ENCODE data around the gene UFD1. TPM values are rescaled to one million over a fixed set of nuclear protein-coding genes. Genes with fewer than 3 reads are reported as not detected.
"Not testable (repeated sequence)": the region's sequence is repeated elsewhere in the genome, so short reads cannot be mapped to it uniquely, and the experiment has no call there.

UFD1 gene
- total RNA-seq, 1 experiment from 2014 or later = 84.7 TPM

DNA sequence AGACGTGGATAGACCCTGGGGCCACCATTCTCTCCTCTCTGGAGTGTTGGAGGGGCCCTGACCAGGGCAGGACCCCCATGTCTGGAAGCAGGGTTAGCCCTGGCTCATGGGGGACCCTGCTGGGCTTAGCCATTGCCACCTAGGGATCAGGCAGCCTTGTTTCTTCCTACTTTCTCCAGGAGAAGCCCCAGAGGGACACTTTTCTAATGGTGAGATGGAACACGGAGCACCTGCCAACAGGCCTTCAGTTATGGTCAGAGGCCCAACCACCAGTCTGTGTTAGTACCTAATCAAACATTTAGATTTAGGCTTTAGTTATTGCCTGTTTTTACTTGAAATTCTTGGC lies 29.6 kb downstream of the UFD1 start:
- no peak for DNase-seq (ENCODE audit: low read depth)

DNA sequence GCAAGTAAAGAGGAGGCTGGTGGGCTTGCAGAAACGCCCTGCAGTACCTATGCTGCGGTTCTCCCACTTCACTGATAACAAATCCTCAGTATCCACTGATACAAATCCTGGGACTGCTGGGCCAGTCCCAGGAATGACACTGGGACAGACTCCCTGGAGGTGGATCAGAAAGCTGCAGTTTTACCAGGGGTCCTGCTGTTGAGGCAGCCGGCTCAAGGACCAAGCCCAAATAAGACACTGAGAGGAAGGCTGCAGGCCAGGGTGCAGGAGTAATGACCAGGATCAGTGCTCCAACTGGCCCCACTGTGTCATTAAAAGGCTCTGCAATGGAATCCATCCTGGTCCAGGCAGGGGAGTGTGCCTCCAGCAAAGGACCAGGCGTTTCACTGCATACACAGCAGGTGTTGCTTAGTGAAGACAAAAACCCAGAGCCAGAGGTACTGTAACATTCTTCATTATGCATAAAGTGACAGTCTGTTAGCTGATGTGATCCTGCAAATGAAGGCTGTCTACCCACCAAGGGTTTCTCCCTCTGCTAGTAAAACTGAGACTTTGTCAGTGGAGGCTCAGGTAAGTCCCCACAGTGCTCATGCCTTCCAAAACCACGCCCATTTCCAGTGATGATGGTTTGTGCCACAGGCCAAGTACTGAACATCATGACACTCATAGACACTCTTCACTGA lies 30.1 kb downstream of the UFD1 start:
- DNase-seq (ENCODE audit: low read depth) = no peak

DNA sequence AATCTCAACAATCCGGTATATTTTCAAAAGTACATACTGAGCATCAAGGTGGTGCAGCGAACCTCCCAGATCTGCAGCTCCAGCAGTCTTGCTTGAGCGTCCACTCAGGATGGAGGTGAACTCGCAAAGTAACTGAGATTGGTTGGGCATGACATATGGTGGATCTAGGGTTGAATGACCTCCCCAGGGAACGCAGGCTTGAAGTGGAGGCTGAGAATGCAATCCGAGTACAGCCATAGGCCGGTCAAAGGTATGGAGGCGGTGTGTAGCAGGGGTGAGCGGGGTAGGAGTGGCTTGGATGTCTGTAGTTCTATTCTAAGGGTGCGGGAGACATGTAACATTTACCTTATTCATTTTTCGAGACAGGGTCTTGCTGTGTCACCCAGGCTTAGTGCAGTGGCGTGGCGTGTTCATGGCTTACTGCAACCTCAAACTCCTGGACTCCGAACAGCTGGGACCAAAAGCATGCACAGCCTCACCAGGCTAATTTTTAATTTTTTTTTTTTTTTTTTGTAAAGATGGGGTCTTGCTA lies 30.9 kb downstream of the UFD1 start:
- peak; percentile 30 for DNase-seq (ENCODE audit: low read depth)

DNA sequence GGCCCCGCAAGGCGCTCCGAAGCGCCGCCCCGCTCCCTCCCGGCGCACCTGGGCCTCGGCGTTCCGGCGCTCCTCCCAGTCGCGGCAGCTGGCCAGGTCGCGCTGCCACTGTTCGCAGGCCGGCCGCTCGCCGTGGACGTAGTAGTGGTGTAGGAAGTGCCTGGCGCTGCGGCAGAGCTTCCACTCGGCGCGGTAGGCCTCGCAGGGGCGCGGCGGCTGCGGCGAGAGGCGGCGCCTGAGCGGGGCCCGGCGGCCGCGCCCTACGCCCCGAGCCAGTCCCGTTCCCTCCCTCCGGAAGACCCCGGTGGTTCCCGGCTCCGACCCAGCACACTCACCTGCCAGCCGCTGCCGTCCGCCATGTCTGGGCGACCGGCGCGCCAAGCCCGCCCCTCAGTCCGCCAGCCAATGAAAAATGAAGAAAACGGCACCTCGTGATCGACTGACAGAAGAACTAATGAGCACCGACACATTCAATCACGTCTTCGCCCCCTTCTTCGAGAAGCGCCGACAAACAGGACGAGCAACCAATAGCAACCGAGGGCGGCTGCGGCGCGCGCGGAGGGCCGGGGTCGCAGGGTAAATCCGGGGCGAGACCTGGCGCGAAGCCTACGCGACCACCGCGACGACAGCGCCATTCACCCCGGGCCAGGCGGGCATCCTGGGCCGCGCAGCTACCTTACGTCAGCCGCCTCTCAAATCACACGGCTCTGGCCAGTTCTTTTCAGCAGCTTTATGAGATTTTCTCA lies 31.5 kb downstream of the UFD1 start, which contains the start of gene C22orf39:
Gene C22orf39, minus strand, starts transcription at position 382 of the 746 bp plus-strand sequence. Its CDS starts 23 bp downstream, at position 359.
- peak; percentile 88 for DNase-seq (ENCODE audit: low read depth)

DNA sequence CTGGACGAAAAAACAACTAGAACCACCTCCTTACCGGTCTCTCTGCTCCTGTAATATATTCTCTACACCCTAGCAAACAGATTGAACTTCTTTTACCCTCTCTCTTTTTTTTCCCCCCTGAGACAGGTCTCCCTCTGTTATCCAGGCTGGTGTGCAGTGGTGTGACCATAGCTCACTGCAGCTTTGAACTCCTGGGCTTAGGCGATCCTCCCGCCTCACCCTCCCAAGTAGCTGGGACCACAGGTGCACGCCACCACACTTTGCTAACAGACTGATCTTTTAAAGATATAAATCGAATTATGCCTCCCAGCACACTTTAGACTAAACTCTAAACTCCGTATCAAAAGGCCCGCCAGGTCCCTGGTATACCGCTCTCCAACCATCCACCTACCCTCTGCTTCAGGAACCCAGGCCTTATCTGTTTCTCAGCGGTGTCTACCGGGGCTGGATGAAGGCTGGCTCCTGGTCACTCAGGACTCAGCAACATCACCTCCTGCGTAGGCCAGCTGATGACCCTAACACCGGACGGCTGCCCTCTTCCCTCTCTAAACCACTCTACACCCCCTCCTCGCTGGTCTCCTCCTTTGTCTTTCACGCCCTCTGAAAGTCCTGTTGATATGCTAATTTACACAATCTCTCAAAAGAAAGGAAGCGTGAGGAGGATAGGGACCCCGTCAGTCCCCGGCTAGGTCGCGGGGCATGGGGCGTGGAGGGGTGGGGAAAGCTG lies 32.2 kb downstream of the UFD1 start:
- DNase-seq (ENCODE audit: low read depth) = no peak

DNA sequence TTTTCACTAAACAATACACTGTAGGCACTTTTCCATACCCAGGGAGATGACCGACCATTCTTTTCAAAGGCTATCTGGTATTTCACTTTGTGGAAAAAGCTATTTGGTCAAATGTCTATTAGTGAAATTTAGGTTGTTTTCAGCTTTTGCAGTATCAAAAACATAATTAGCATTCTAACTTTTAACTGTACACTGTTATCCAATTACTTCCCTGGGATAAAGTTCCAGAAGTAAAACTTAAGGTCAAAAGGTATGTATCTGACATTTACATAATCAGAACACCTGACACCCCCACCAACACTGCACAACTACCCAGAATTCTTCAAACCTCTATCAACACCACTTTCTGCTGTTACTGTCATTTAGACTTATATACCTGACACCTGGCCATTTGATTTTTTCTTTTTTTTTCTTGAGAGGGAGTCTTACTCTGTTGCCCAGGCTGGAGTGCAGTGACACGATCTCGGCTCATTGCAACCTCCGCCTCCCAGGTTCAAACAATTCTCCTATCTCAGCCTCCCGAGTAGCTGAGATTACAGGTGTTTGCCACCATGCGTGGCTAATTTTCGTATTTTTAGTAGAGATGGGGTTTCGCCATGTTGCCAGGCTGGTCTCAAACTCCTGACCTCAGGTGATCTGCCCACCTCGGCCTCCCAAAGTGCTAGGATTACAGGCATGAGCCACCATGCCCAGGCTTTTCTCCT lies 33.6 kb downstream of the UFD1 start:
- DNase-seq (ENCODE audit: low read depth) = not testable (repeated sequence)

DNA sequence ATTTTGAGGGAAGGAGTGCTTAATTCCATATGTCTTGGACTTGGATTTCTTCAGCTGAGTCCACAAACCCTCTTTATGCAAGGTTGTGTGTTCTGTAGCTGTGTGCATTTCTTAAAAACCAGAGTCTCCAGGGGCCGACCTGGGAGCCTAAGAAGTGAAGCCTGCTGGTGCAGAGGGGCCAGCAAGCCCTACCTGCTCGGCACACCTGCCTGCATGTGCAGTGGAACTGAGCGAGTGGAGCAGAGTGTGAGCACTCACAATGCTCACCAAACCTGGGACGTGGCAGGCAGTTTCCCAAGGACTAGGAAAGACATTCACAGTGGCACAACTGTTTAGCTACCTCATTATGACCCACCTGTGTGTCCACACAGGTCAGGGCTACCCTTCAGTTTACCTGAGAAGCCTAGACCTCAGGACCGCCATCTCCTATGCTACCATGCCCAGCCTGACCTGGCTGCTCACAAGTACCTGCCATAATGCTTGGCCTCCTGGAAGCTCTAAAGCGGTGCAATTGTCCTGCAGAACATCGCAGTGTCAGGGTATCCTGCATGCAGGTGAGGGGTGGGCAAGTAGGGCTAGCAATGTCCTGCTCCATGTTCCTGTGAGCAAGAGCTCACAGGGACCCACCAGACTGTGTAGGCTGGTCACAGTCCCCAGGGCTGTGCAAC lies 35.3 kb downstream of the UFD1 start:
- no peak for DNase-seq (ENCODE audit: low read depth)

DNA sequence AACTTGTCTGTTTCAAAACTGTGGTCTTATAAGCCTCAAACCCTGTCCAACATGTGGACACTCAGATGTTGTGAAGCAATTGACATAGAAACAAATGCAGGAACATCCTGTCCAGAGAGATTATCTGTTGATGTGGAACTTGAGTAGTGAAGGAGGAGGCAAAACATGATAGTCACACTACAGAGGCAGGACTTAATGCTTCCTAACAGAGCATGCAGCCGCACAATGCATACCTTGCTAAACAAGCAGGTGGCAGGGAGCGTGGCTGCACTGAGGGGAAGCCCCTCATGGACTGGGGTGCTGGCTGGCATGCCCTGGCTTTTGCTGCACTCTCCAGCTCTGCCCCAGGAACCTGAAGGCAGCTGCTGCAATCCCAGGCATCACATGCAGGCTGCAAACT lies 36.8 kb downstream of the UFD1 start:
- no peak for DNase-seq (ENCODE audit: low read depth)

DNA sequence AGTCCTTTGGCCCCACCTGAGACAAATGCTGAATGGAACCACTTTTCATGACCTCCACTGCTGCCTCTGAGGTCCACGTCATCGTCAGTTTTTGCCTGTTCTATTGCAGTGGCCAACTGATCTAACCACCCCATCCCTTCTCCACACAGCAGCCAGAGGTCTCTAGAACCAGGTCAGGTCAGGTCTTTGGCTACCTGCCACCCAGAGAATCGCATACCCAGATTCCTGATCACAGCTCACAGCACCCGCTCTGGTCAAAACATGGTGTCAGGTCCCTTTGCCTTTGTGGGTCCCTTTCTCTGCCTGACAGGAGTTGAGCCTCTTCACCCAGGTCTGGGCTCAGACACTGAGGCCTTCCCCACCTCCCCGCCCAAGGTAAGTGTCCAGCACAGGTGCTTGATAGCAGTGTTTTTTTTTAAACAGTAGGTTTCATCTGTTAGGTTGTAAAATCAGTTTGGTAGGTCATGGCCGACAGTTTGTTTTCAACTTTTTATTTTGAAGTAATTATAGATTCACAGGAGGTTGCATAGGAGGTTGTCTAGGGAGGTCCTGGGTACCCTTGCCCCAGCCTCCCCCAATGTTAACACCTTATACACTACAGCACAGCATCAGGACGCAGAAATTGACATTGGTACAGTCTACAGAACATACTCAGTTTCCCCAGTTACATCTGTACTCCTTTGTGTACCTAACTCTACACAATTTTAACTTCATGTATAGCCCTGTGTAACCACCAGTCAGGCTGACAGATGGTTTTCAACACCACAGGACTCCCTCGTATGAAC lies 38.4 kb downstream of the UFD1 start:
- no peak for DNase-seq (ENCODE audit: low read depth)

DNA sequence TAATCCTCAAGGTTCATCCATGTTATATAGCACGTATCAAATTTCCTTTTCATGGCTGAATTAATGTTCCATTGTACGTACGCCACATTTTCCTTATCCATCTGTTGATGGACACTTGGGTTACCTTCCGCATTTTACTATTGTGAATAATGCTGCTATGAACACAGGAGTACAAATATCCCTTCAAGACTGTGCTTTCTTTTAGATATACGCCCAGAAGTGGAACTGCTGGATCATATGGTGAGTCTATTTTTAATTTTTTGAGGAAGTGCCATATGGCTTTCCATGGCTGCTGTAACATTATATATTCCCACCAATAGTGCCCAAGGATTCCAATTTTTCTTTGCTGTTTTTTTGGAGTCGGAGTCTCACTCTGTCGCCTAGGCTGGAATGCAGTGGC lies 40.7 kb downstream of the UFD1 start:
- no peak for DNase-seq (ENCODE audit: low read depth)

DNA sequence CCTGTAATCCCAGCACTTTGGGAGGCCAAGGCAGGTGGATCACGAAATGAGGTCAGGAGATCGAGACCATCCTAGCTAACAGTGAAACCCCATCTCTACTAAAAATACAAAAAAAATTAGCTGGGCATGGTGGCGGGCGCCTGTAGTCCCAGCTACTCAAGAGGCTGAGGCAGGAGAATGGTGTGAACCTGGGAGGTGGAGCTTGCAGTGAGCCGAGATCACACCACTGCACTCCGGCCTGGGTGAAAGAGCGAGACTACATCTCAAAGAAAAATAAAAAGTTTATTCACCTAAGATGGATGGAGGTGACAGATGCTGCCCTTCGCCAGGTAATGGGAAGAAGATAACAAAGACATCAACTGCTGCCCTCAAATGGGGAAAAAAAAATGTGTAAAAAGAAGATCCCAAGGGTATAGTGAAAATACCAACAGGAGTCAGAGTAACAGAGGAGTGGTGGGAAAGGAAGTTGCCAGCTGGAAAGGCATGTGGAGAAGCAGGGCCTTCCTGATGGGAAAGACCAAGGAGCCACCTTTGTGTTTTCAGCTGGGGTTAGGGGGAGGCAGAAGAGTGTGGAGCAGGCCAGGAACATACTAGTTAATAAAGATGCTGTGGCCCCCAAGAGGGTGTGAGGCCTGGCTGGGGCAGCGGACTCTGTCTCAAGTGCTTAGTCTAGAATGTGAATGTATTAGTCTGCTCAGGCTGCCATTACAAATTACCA lies 42.4 kb downstream of the UFD1 start:
- not testable (repeated sequence) for DNase-seq (ENCODE audit: low read depth)

DNA sequence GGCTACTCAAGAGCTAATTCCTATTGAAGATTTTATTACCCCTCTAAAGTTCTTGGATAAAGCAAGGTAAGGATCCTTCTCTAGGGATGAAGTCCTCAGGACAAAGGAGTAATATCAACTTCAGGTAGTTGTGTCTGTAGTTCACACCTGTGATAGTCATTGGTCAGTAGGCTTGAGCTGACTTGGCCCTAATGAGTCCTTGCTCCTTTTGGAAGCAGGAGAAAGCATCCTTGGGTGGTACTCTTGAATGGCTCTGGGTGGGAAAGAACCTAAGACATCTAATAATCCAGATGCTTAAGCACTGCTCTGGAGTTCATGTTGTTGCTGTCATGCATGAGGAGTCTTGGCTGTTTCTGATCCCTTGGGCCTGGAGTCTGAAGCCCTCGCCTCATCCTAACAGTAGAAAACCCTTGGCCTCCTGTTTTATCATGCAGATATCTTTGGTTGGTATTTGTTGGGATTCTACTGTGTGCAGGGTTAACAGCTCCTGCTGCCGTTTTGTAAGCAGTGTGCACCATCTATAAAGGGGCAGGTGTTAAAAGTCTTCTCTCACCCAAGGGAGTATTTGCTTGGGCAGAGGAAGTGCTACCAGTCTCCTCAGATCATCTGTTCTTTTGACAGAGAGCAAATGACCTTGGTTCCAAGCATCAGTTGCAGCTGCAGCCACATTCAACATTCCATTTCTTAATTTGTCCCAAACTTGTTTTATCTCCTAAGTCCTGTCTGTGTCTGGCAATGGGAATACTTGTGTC lies 44.0 kb downstream of the UFD1 start:
- DNase-seq (ENCODE audit: low read depth) = no peak

DNA sequence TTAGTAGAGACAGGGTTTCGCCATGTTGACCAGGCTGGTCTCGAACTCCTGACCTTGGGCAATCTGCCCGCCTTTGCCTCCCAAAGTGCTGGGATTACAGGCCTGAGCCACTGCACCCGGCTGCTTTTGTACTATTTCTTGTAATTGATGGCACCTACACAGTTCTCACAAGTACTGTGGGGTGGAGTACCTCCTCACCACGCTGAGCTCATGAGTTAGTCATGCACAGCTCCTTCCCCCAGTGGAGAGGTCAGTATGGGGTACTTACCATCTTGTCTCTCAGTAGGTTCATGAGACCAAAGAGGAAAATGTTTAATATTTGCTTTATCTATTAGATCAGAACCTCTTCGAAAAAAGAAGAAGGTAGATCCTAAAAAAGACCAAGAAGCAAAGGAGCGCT lies 44.6 kb downstream of the UFD1 start:
- no peak for DNase-seq (ENCODE audit: low read depth)

DNA sequence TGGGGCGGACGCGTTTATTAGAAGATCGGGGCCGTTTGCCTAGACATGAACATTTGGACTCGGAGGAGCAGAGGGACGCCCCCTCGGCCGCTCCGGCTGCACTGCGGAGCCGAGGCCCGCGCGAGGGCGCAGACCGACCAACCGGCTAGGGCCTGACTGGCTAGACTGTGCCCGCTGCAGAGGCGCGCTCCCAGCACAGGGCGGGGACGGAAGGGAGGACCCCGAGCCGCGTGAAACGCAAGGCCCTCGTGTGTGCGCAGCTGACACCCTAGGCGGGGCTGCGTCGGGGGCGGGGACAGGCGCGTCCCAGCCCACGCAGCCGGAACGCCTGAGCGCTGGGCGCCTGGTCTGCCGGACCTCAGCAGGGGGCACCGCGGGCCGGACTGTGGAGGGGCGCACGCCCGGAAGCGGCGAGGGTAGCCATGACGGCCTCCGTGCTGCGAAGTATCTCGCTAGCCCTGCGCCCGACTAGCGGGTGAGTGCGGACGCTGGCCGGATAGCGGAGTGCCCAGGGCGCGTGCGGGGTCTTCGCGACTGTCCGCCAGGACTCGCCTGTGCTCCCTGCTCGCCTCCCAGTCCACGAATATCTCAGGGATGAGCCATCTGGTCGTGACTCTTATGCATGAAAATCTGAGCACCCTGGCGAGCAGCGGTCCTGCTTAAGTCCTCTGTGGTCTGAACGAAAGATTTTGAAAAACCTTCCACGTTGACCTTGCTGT lies 46.7 kb downstream of the UFD1 start, which contains the start of gene MRPL40:
Gene MRPL40, plus strand, starts transcription at position 413 of the 719 bp plus-strand sequence. Its CDS starts 10 bp downstream, at position 423.
- peak; percentile 92 for DNase-seq (ENCODE audit: low read depth)

DNA sequence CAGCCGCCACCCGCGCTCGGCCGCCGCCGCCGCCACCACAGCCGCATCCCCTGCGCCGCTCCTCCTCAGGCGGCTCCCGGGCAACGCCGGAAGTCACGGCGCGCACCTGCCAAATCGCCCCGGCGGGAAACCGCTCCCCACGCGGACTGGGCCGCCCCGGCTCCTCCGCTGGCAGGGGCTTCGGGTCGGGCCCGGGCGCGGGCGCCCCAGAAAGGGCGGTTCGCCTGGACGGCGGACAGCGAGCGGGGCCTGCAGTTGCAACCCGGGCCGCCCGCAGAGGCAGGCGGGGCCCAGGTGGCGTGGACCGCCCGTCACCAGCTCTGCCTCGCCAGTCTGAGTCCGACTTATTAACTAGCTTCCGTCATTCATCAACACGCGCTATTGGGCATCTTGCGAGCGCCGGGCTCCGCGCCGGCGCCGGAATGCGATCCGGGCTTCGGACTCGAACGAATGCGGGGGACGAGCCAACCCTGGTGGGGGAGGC lies 47.3 kb downstream of the UFD1 start, which contains the start of gene HIRA:
Gene HIRA, minus strand, starts transcription at position 85 of the 484 bp plus-strand sequence. CDS start 257 bp downstream, outside the sequence.
- peak; percentile 71 for DNase-seq (ENCODE audit: low read depth)

DNA sequence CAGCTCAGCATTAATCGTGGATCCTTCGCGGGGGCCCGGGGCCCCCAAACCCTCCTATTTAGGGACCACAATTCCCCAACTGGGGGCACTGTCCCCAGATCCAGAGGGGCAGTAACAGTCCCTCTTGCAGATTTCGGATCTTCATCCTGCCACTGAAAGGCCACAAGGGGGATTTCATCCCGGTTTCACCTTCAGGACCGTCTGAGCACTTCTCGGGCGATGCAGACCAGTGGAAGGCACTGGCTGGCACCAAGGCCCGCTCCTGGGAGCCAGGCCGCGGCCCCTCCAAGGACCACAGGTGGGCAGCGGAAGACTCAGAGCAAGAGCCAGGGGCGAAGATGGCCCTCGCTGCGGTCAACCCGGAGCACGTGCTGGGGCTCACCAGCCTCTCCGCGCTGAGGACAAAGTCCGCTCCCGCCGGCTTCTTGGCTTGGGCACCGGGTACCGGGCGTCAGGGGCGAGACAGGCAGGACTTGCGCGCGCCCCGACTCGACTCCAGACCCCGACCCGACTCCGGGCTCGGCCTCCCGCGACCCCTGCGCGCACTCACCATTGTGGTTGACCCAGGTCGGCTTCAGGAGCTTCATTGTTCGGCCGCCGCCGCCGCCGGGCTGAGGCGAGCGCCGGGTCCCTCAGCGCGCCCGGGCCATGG lies 48.0 kb downstream of the UFD1 start:
- DNase-seq (ENCODE audit: low read depth) = peak; percentile 31

All from RPMI7951 (cell line).